ENCODE data around the gene AKIRIN2. TPM values are rescaled to one million over a fixed set of nuclear protein-coding genes. Genes with fewer than 3 reads are reported as not detected.

The AKIRIN2 gene
- 50.9 TPM for total RNA-seq

DNA sequence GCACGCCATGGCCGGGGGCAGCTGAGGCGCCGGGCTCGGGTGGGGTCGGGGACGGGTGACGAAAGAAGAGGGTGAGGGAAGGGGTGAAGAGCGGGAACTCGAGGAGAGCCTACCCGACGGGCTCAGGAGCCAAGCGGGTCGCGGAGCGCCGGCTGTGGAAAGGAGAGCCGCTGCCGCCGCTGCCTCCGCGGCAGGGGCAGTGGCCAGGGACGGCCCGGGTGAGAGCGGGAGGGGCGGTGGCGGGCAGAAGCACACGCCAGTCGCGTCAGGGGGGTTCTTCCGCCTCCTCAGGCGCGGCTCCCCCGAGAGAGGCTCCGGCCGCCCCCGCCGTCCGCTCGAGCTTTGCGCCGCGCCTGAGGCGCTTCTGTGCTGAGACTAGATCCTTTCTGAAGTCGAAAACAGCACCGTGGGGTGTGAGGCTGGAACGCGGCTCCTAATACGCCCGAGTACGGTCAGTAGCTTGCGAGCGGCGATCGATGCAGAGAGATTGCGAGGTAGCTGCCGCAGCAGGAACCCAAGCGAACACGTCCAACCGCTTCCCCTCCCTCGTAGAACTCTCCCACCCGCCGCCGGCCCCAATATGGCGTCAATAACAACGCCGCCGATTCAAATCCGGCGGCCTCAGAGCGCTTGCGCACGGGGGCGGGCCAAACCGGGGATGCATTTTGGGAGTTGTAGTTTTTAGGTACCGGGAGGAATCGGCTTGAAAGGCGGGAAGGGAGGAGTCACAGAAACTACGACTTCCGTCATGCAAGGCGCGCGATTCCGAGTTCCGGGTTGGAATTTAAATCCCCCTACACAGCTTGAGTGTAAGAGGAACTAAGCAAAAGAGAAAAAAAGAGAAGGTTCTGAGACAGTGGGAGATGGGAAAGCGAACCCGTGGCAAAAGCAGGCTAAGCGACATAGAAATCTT is at the start of gene AKIRIN2:
Gene AKIRIN2 (minus strand): TSS at position 558 of the 913 bp plus-strand sequence. CDS start 549 bp downstream, at position 9.

Small RNAs within 50 kb of the gene (small RNA-seq; reads per million reads assigned to genes)
- gene RF01210 (ENCODE audit: low replicate concordance): not detected

Other genes with a start within 250 kb of the AKIRIN2 start
- gene SLC35A1, start 229.3 kb downstream of the AKIRIN2 start, total RNA-seq: 21.9 TPM
- gene RARS2, start 112.2 kb downstream of the AKIRIN2 start, total RNA-seq: 30.9 TPM
- gene ORC3, start 112.1 kb downstream of the AKIRIN2 start, total RNA-seq: 22.0 TPM

All from metanephros (tissue), 2 donors.